ENCODE measurements around the gene TSPAN11.

TSPAN11 gene

GRCh38 chr12:30980955-30981662 is 54.6 kb downstream of the TSPAN11 start:
- DNase-seq, result peak; percentile 65

- no peak for DNase-seq
Measured at GRCh38 chr12:30982413-30982812, 55.9 kb downstream of the TSPAN11 start.

- DNase-seq, result peak; percentile 53
Measured at GRCh38 chr12:30985814-30986452, 59.4 kb downstream of the TSPAN11 start.

- DNase-seq, result no peak
Measured at GRCh38 chr12:30988086-30988485, 61.5 kb downstream of the TSPAN11 start.

GRCh38 chr12:30988646-30989286 is 62.2 kb downstream of the TSPAN11 start:
- no peak for DNase-seq

- DNase-seq, result peak; percentile 49
Measured at GRCh38 chr12:30989754-30990153, 63.2 kb downstream of the TSPAN11 start.

GRCh38 chr12:30990316-30990715 is 63.8 kb downstream of the TSPAN11 start:
- no peak for DNase-seq

GRCh38 chr12:30990776-30991175 is 64.2 kb downstream of the TSPAN11 start:
- no peak for DNase-seq

GRCh38 chr12:30991466-30991865 is 64.9 kb downstream of the TSPAN11 start:
- DNase-seq, result no peak

- DNase-seq, result no peak
Measured at GRCh38 chr12:30992381-30992780, 65.8 kb downstream of the TSPAN11 start.

GRCh38 chr12:30993766-30994165 is 67.2 kb downstream of the TSPAN11 start:
- DNase-seq, result no peak

GRCh38 chr12:30994274-30994673 is 67.7 kb downstream of the TSPAN11 start:
- DNase-seq, result no peak

- DNase-seq, result no peak
Measured at GRCh38 chr12:30996255-30996654, 69.7 kb downstream of the TSPAN11 start.

GRCh38 chr12:30996752-30997151 is 70.2 kb downstream of the TSPAN11 start:
- DNase-seq, result no peak

- no peak for DNase-seq
Measured at GRCh38 chr12:30997685-30998440, 71.3 kb downstream of the TSPAN11 start.

GRCh38 chr12:30999011-30999410 is 72.5 kb downstream of the TSPAN11 start:
- DNase-seq, result no peak

GRCh38 chr12:30999723-31000122 is 73.2 kb downstream of the TSPAN11 start:
- no peak for DNase-seq

- no peak for DNase-seq
Measured at GRCh38 chr12:31000751-31001150, 74.2 kb downstream of the TSPAN11 start.

- no peak for DNase-seq
Measured at GRCh38 chr12:31001581-31002360, 75.2 kb downstream of the TSPAN11 start.

- DNase-seq, result no peak
Measured at GRCh38 chr12:31002361-31002725, 75.8 kb downstream of the TSPAN11 start.

GRCh38 chr12:31002999-31003398 is 76.5 kb downstream of the TSPAN11 start:
- no peak for DNase-seq

- no peak for DNase-seq
Measured at GRCh38 chr12:31003861-31004640, 77.5 kb downstream of the TSPAN11 start.
